SH-SY5Y (cell line): ENCODE results near the gene COMMD2.

Experiments used
- GATA2 ChIP-seq: IDR thresholded peaks from 2 replicates; pipeline ENCODE4 v1.6.1; 2011; ENCODE audit warnings: mild to moderate bottlenecking, low read depth, low read length
- GATA3 ChIP-seq: IDR thresholded peaks from 2 replicates; pipeline ENCODE4 v1.6.1; 2011; ENCODE audit warnings: low read depth, mild to moderate bottlenecking, low read length, moderate library complexity

The COMMD2 gene

GRCh38 chr3:149752051-149752787 is at the start of gene COMMD2:
TSS of gene COMMD2 (minus strand) at chr3:149752489. CDS start at chr3:149752444, 45 bp downstream.
- TF ChIP-seq GATA3 (no peak), GATA2 (no peak; the same call in 1 of the 2 replicates)

GRCh38 chr3:149801639-149802038 is 49.4 kb upstream of the COMMD2 start:
- no peak for TF ChIP-seq GATA2

GRCh38 chr3:149801195-149801594 is 48.9 kb upstream of the COMMD2 start:
- no peak for TF ChIP-seq GATA3
- TF ChIP-seq GATA2 = no peak

GRCh38 chr3:149800693-149801092 is 48.4 kb upstream of the COMMD2 start:
- TF ChIP-seq GATA2 = no peak
- TF ChIP-seq GATA3 = no peak

- no peak for TF ChIP-seq GATA3
- no peak for TF ChIP-seq GATA2
These were observed 43.7 kb upstream of the COMMD2 start for GRCh38 chr3:149796026-149796425.

DNA sequence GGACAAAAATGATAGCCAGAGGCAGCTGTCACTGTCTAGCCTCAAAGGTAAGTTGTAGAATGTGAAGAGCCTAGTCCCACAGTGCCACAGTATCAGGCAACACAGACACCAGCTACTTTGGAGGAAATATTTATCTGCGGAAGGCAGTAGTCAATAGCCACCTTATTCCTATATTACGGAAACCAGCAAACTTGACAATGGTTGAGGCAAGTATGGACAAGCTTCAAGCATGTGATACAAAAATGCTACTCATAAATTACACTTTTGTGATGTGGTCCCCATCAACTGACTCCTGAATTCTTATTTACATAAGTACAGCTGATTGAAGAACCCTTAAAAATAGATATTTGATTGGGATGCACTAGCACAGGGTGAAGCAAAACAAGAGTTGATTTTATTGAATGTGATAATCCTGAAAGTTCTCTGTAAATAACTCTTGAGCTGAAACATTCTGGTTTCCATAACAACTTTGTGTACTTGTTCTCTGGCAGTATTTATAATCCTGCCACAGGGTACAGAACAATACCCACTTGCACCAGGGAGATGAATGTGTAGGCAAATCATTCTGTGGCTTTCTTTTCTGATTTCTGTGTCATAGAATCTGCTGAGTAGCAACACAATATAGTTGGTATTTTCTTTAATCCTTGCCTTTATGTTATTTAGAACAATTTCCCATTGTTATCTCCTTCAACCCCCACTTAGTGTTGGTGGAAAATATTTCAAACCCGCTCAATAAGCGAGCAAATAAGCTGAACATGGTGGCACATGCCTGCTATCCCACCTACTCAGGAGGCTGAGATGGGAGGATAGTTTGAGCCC is 40.4 kb upstream of the COMMD2 start, which contains the start of gene ANKUB1:
Gene ANKUB1 (minus strand): TSS at position 103 of the 819 bp plus-strand sequence. CDS start 188 bp downstream, outside the sequence.
- no peak for TF ChIP-seq GATA2
- no peak for TF ChIP-seq GATA3

GRCh38 chr3:149790698-149791097 is 38.4 kb upstream of the COMMD2 start:
- no peak for TF ChIP-seq GATA3
- no peak for TF ChIP-seq GATA2

DNA sequence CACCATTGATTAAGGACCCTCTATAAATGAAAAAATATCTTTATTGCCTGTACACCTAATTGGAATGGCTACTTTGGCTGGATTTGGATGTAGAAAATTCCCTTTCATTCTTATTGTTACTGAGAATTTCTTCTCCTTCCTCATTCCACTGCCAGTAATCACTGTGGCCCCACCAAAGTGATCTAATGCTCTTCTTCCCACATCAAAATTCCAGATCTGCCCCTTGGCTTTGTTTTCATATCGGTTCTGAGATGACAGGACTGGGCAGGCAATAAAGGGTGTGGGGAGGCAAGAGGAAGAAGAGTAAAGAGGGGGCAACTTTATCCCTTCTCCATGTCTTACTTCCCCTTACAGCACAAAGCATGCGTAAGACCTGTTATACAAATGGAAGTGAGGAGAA is 38.0 kb upstream of the COMMD2 start:
- TF ChIP-seq GATA3 = no peak
- TF ChIP-seq GATA2 = no peak

- TF ChIP-seq GATA3 (no peak), GATA2 (no peak)
These were observed 31.9 kb upstream of the COMMD2 start for GRCh38 chr3:149784064-149784704.

- TF ChIP-seq GATA3 (no peak), GATA2 (no peak)
These were observed 31.3 kb upstream of the COMMD2 start for GRCh38 chr3:149783576-149783975.

DNA sequence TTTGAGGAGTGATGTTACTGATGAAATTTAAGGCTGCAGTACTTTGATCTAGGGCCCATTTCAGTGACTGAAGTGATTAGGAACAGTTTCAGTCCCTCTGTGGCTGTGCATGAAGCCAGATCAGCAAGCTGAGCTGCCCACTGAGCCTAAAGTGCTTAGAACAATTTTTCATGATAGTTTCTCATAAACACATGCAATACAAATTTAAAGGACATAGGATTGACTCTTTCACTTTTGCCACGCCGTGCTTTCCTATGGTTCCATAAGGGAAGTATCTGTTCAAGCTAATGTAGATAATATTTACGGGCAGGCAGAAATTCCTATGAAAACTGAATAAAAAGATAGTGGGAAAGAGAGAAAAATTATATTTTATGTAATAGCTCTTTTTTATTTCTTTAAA is 29.5 kb upstream of the COMMD2 start:
- TF ChIP-seq GATA3 (no peak), GATA2 (no peak)

GRCh38 chr3:149781211-149781610 is 28.9 kb upstream of the COMMD2 start:
- TF ChIP-seq GATA3 (no peak), GATA2 (no peak)

- TF ChIP-seq GATA2 (no peak), GATA3 (no peak)
These were observed 25.3 kb upstream of the COMMD2 start for GRCh38 chr3:149777414-149778214.

GRCh38 chr3:149776170-149776569 is 23.9 kb upstream of the COMMD2 start:
- TF ChIP-seq GATA3 (no peak), GATA2 (no peak)

DNA sequence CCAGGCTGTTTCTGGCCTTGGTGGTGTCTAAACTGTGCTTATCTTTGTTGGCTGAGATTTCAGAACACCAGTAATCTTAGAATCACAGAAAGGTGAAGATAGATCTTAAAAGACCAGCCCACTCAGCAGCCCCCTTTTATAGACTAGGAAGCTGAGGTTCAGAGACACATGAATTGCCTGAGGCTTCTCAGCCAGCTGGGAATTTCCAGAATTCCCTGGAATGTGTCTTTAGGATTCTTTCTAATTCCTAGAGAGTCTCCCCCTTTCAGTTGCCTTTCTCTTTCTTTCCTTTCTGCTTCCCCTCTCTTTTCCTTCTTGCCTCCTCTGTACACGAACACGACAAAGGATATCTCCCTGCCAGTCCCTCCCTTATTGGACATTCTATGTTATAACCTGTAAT is 20.6 kb upstream of the COMMD2 start:
- TF ChIP-seq GATA2 (no peak), GATA3 (no peak)
